Erythroblast (primary cell): ENCODE measurements around the gene TRIM38.

Experiments
- GATA1 ChIP-seq: IDR thresholded peaks from 2 replicates; pipeline ENCODE4 v1.6.1; 2011; ENCODE audit warnings: low read depth, mild to moderate bottlenecking, control low read depth, low read length, moderate library complexity
- POLR2A ChIP-seq: IDR thresholded peaks from 2 replicates; pipeline ENCODE4 v1.6.1; 2011; ENCODE audit warnings: mild to moderate bottlenecking, low read length

DNA sequence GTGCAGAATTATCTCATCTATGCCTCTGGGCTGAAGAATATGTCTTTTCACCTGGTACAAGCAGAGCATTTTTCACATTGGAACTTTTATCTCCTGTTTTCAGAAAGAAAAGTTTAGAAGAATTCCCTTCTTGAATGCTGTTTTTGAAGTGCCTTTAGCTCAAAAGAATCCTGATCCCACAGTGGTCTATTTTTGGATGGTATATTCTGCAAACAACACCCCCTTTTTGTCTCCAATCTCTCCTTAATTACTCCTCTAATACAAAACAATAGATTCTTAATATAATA lies 66.9 kb downstream of the TRIM38 start:
- TF ChIP-seq POLR2A = no peak
- TF ChIP-seq GATA1 = no peak
